ENCODE data around the gene TARM1. TPM values are rescaled to one million over a fixed set of nuclear protein-coding genes. Genes with fewer than 3 reads are reported as not detected.

TARM1 gene
- total RNA-seq, 2 donors from 2014 or later = not detected

DNA sequence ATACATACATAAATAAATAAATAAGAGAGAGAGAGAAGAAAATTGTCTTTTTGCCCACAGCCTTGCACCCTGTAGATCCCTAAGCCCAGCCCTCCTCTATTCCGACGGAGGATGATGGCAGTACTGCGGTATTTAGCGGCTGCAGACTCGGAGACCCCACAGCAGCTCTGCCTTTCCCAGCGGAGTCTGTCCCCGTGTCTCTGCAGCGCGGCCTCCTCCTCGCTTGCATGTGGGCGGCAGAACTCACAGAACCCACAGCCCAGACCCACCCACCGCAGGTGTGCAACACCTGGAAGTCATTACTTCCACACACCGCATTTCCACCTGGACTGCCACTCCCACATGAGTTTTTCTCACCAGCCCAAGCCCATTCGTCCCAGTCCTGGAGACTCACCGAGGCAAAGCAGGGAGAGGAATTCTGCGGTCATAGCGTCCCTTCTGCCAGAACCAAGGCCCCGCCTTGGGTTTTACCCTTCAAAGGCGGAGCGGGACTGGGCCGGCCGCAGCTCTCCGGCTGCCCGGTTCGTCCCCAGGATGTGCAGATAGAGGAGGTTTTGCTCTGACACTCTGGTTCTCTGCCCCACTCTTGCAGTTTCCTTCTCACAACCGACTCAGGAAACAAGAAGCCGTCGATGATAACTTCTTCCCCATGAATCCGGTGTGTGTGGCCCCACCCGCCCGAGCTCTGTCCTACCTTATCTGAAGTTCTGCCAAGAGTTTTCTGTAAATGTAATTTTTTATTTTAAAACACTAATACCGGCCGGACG is 17.6 kb downstream of the TARM1 start, which contains the start of gene VSTM1:
Gene VSTM1 (minus strand): TSS at position 548 of the 767 bp plus-strand sequence. CDS start 120 bp downstream, at position 428.
- H3K4me3 ChIP-seq = no peak within 1 kb of the TSS
- TF ChIP-seq, protein P1, sequence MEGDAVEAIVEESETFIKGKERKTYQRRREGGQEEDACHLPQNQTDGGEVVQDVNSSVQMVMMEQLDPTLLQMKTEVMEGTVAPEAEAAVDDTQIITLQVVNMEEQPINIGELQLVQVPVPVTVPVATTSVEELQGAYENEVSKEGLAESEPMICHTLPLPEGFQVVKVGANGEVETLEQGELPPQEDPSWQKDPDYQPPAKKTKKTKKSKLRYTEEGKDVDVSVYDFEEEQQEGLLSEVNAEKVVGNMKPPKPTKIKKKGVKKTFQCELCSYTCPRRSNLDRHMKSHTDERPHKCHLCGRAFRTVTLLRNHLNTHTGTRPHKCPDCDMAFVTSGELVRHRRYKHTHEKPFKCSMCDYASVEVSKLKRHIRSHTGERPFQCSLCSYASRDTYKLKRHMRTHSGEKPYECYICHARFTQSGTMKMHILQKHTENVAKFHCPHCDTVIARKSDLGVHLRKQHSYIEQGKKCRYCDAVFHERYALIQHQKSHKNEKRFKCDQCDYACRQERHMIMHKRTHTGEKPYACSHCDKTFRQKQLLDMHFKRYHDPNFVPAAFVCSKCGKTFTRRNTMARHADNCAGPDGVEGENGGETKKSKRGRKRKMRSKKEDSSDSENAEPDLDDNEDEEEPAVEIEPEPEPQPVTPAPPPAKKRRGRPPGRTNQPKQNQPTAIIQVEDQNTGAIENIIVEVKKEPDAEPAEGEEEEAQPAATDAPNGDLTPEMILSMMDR (IDR thresholded peaks at IDR 0.05) = no peak
- no peak within 1 kb of the TSS for H3K27ac ChIP-seq
- H3K9me3 ChIP-seq = no peaks in the 10 kb centered on the region
- no peak for ATAC-seq (ENCODE audit: insufficient number of reproducible peaks, low FRiP score, low read depth)
- no peaks in the 10 kb centered on the region for H3K4me1 ChIP-seq (ENCODE audit: control insufficient read depth in 1 of 2, low read depth in 2 of 2)
- DNase-seq (ENCODE audit: low spot score) = no peak
- no peaks in the 10 kb centered on the region for H3K27me3 ChIP-seq (replicated peaks; ENCODE audit: insufficient read depth)
- no peaks in the 10 kb centered on the region for H3K36me3 ChIP-seq

DNA sequence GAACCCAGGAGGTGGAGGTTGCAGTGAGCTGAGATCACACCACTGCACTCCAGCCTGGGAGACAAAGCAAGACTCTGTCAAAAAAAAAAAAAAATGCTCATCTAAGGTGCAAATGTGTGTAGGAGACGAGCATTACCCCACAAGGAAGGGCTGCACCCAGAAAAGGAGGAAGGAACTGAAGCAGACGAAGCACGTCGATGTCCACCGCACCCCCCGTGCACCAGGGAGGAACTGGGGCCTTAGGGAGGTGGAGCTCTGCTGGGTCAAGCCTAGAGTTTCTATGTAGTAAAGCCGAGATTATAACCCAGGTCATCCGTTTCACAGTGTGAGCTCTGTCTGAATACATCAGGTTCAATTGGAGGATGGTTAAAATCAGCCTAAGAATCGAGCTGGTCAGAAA is 18.5 kb downstream of the TARM1 start:
- H3K4me1 ChIP-seq (ENCODE audit: control insufficient read depth in 1 of 2, low read depth in 2 of 2) = no peaks in the 10 kb centered on the region
- ATAC-seq (ENCODE audit: insufficient number of reproducible peaks, low FRiP score, low read depth) (no peak), DNase-seq (ENCODE audit: low spot score) (no peak)
- no peaks in the 10 kb centered on the region for H3K27me3 ChIP-seq (replicated peaks; ENCODE audit: insufficient read depth)
- no peaks in the 10 kb centered on the region for H3K9me3 ChIP-seq
- TF ChIP-seq, protein P1 (IDR thresholded peaks at IDR 0.05) = no peak
- no peak overlapping the region for H3K4me3 ChIP-seq
- no peaks in the 10 kb centered on the region for H3K36me3 ChIP-seq
- no peak overlapping the region for H3K27ac ChIP-seq

DNA sequence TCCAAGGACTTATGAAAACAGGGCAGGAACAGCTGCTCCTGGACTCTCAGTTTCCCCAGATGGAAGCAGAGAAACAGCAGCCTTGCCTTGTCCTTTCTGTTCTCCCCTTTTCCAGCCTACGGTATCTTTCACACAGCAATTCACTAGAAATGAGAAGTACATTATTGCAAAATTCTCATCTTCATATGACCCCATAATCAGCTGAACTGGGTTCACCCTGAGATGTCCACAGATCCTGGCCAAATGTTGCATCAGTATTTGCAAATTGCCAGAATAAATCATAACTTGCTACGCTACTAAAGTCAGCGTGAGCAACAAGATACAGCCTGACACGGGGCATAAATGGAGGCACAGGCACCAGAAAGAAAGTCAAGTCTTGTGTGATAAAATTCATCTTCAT is 33.5 kb downstream of the TARM1 start:
- ATAC-seq (ENCODE audit: insufficient number of reproducible peaks, low FRiP score, low read depth) = no peak
- H3K4me3 ChIP-seq = no peak overlapping the region

DNA sequence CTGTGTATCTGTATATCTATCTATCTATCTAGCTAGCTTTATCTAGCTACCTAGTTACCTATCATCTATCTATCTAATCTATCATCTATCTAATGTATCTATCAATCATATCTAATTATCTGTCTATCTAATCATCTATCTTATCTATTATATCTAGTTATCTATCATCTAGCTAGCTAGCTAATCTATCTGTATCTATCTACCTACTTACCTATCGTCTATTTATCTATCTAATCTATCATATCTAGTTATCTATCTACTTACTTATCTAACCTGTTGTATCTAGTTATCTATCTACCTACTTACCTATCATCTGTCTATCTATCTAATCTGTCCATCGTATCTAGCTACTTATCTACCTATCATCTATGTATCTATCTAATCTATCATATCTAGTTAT is 35.4 kb downstream of the TARM1 start:
- Histone ChIP-seq H3K4me1 (ENCODE audit: control insufficient read depth in 1 of 2, low read depth in 2 of 2) (no peaks in the 10 kb centered on the region), H3K27me3 (replicated peaks; ENCODE audit: insufficient read depth) (no peaks in the 10 kb centered on the region), H3K27ac (no peak overlapping the region), H3K4me3 (no peak overlapping the region), H3K9me3 (no peaks in the 10 kb centered on the region), H3K36me3 (no peaks in the 10 kb centered on the region)
- DNase-seq (ENCODE audit: low spot score) = no peak
- TF ChIP-seq, protein P1 (IDR thresholded peaks at IDR 0.05) = no peak
- ATAC-seq (ENCODE audit: insufficient number of reproducible peaks, low FRiP score, low read depth) = no peak

More for the DNA sequence above, 33.5 kb downstream of the TARM1 start:
- H3K4me1 ChIP-seq (ENCODE audit: control insufficient read depth in 1 of 2, low read depth in 2 of 2) = no peaks in the 10 kb centered on the region
- H3K9me3 ChIP-seq = no peaks in the 10 kb centered on the region
- TF ChIP-seq, protein P1 (IDR thresholded peaks at IDR 0.05) = no peak
- H3K27ac ChIP-seq = no peak overlapping the region
- DNase-seq (ENCODE audit: low spot score) = no peak
- H3K36me3 ChIP-seq = no peaks in the 10 kb centered on the region
- H3K27me3 ChIP-seq (replicated peaks; ENCODE audit: insufficient read depth) = no peaks in the 10 kb centered on the region

DNA sequence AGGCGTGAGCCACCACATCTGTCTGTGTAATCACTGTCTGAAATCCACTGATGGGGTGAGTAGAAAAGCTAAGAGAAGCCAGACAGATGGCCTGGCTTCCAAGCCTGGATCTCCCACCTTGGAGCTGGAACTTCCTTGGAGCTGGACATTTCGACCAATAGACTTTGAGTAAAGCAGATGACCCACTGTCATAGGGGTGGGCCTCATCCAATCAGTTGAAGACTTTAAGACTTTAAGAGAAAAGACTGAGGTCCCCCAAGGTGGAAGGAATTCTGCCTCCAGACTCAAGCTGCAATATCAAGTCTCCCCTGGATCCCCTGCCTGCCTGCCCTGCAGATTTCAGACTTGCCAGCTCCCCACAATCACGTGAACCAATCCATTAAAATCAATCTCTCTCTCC is 38.2 kb downstream of the TARM1 start:
- ATAC-seq (ENCODE audit: insufficient number of reproducible peaks, low FRiP score, low read depth) (no peak), DNase-seq (ENCODE audit: low spot score) (no peak)
- Histone ChIP-seq H3K27ac (no peak overlapping the region), H3K27me3 (replicated peaks; ENCODE audit: insufficient read depth) (no peaks in the 10 kb centered on the region), H3K4me1 (ENCODE audit: control insufficient read depth in 1 of 2, low read depth in 2 of 2) (no peaks in the 10 kb centered on the region), H3K9me3 (no peaks in the 10 kb centered on the region), H3K4me3 (no peak overlapping the region), H3K36me3 (no peaks in the 10 kb centered on the region)
- TF ChIP-seq, protein P1 (IDR thresholded peaks at IDR 0.05) = no peak

Measured in thoracic aorta (tissue), 2 donors.